KMS-11 (cell line): ENCODE measurements around the gene ABCA4.

Experiments
- H2AFZ ChIP-seq: fragments of 200-600 bp; sonication (generic); 2 replicates; pipeline ENCODE4 v1.6.1; 2016; ENCODE audit warnings: antibody characterized with exemption, mixed run types, low read depth
- H3K27ac ChIP-seq: fragments of 200-600 bp; sonication (generic); 2 replicates; pipeline ENCODE4 v1.6.1; 2016; ENCODE audit warnings: mild to moderate bottlenecking, mixed run types
- H3K27me3 ChIP-seq: fragments of 200-600 bp; sonication (generic); 2 replicates; pipeline ENCODE4 v1.6.1; 2017; ENCODE audit warnings: mild to moderate bottlenecking, low read depth, mixed run types, moderate library complexity; ENCODE audit not compliant: insufficient read depth
- H3K36me3 ChIP-seq: fragments of 200-600 bp; sonication (generic); 2 replicates; pipeline ENCODE4 v1.6.1; 2017; ENCODE audit warnings: mild to moderate bottlenecking, mixed run types; ENCODE audit not compliant: insufficient read depth
- H3K4me1 ChIP-seq: fragments of 200-600 bp; sonication (generic); 2 replicates; pipeline ENCODE4 v1.6.1; 2016; ENCODE audit warnings: mild to moderate bottlenecking, low read depth, mixed run types; ENCODE audit not compliant: poor library complexity, severe bottlenecking
- H3K4me2 ChIP-seq: fragments of 200-600 bp; sonication (generic); 2 replicates; pipeline ENCODE4 v1.7.0; 2016; ENCODE audit warnings: mild to moderate bottlenecking, mixed run types
- H3K4me3 ChIP-seq: fragments of 200-600 bp; sonication (generic); IDR thresholded peaks from 2 replicates; pipeline ENCODE4 v1.6.1; 2017; ENCODE audit warnings: low read depth, low read length, mixed read lengths; ENCODE audit not compliant: insufficient read depth
- H3K79me2 ChIP-seq: fragments of 200-600 bp; sonication (generic); 2 replicates; pipeline ENCODE4 v1.6.1; 2016; ENCODE audit warnings: low read depth, mixed run types; ENCODE audit not compliant: insufficient read depth
- H3K9ac ChIP-seq: fragments of 200-600 bp; sonication (generic); 2 replicates; pipeline ENCODE4 v1.6.1; 2016; ENCODE audit warnings: mild to moderate bottlenecking, mixed run types
- H4K20me1 ChIP-seq: fragments of 200-600 bp; sonication (generic); 2 replicates; pipeline ENCODE4 v1.6.1; 2016; ENCODE audit warnings: mild to moderate bottlenecking, mixed run types; ENCODE audit not compliant: insufficient read depth
- CTCF ChIP-seq: fragments of 200-600 bp; sonication (generic); conservative IDR thresholded peaks from 2 replicates; pipeline ENCODE4 v1.6.1; 2017; ENCODE audit warnings: low read depth, mild to moderate bottlenecking, antibody characterized with exemption, low read length, moderate library complexity, mixed read lengths

Gene ABCA4

GRCh38 chr1:94121411-94121821 is 468 bp upstream of the ABCA4 start:
- H3K36me3 ChIP-seq: no peaks in the 10 kb centered on the region
- no peak overlapping the region for H3K27ac ChIP-seq
- H3K79me2 ChIP-seq: no peaks in the 10 kb centered on the region
- H4K20me1 ChIP-seq: no peaks in the 10 kb centered on the region
- no peaks in the 10 kb centered on the region for H3K4me1 ChIP-seq
- TF ChIP-seq CTCF: no peak
- no peak overlapping the region for H3K4me2 ChIP-seq
- no peak overlapping the region for H3K9ac ChIP-seq
- no peaks in the 10 kb centered on the region for H3K27me3 ChIP-seq
- H2AFZ ChIP-seq: no peak overlapping the region
- no peak overlapping the region for H3K4me3 ChIP-seq

GRCh38 chr1:94120570-94120901 is 412 bp downstream of the ABCA4 start:
- Histone ChIP-seq H2AFZ (no peak overlapping the region), H3K4me2 (no peak overlapping the region), H3K27ac (no peak overlapping the region), H3K79me2 (no peaks in the 10 kb centered on the region), H3K27me3 (no peaks in the 10 kb centered on the region), H3K4me1 (no peaks in the 10 kb centered on the region), H4K20me1 (no peaks in the 10 kb centered on the region), H3K36me3 (no peaks in the 10 kb centered on the region), H3K4me3 (no peak overlapping the region), H3K9ac (no peak overlapping the region)
- no peak for TF ChIP-seq CTCF

GRCh38 chr1:94119796-94120569 is 965 bp downstream of the ABCA4 start:
- no peak overlapping the region for H3K4me3 ChIP-seq
- no peaks in the 10 kb centered on the region for H3K79me2 ChIP-seq
- no peaks in the 10 kb centered on the region for H3K4me1 ChIP-seq
- H4K20me1 ChIP-seq: no peaks in the 10 kb centered on the region
- no peak for TF ChIP-seq CTCF
- no peak overlapping the region for H3K27ac ChIP-seq
- H3K27me3 ChIP-seq: no peaks in the 10 kb centered on the region
- no peak overlapping the region for H2AFZ ChIP-seq
- H3K4me2 ChIP-seq: no peak overlapping the region
- H3K36me3 ChIP-seq: no peaks in the 10 kb centered on the region
- no peak overlapping the region for H3K9ac ChIP-seq

GRCh38 chr1:94119306-94119705 is 1.6 kb downstream of the ABCA4 start:
- H3K27ac ChIP-seq: no peak overlapping the region
- no peak overlapping the region for H3K4me3 ChIP-seq
- no peak overlapping the region for H3K9ac ChIP-seq
- no peaks in the 10 kb centered on the region for H3K79me2 ChIP-seq
- H4K20me1 ChIP-seq: no peaks in the 10 kb centered on the region
- no peaks in the 10 kb centered on the region for H3K4me1 ChIP-seq
- H3K27me3 ChIP-seq: no peaks in the 10 kb centered on the region
- no peak overlapping the region for H3K4me2 ChIP-seq
- H2AFZ ChIP-seq: no peak overlapping the region
- H3K36me3 ChIP-seq: no peaks in the 10 kb centered on the region
- no peak for TF ChIP-seq CTCF
